NOMO-1 treated with DMSO at 0.1 percent for 48 hours (cell line): ENCODE results near the gene RBM19.
"Not testable (repeated sequence)": the region's sequence is repeated elsewhere in the genome, so short reads cannot be mapped to it uniquely, and the experiment has no call there.

ENCODE experiments used
- DNase-seq: peaks from one replicate; lab custom pipeline; 2025; ENCODE audit not compliant: unreplicated experiment; lab: John Stamatoyannopoulos, UW

Gene RBM19, protein sequence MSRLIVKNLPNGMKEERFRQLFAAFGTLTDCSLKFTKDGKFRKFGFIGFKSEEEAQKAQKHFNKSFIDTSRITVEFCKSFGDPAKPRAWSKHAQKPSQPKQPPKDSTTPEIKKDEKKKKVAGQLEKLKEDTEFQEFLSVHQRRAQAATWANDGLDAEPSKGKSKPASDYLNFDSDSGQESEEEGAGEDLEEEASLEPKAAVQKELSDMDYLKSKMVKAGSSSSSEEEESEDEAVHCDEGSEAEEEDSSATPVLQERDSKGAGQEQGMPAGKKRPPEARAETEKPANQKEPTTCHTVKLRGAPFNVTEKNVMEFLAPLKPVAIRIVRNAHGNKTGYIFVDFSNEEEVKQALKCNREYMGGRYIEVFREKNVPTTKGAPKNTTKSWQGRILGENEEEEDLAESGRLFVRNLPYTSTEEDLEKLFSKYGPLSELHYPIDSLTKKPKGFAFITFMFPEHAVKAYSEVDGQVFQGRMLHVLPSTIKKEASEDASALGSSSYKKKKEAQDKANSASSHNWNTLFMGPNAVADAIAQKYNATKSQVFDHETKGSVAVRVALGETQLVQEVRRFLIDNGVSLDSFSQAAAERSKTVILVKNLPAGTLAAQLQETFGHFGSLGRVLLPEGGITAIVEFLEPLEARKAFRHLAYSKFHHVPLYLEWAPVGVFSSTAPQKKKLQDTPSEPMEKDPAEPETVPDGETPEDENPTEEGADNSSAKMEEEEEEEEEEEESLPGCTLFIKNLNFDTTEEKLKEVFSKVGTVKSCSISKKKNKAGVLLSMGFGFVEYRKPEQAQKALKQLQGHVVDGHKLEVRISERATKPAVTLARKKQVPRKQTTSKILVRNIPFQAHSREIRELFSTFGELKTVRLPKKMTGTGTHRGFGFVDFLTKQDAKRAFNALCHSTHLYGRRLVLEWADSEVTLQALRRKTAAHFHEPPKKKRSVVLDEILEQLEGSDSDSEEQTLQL

DNA sequence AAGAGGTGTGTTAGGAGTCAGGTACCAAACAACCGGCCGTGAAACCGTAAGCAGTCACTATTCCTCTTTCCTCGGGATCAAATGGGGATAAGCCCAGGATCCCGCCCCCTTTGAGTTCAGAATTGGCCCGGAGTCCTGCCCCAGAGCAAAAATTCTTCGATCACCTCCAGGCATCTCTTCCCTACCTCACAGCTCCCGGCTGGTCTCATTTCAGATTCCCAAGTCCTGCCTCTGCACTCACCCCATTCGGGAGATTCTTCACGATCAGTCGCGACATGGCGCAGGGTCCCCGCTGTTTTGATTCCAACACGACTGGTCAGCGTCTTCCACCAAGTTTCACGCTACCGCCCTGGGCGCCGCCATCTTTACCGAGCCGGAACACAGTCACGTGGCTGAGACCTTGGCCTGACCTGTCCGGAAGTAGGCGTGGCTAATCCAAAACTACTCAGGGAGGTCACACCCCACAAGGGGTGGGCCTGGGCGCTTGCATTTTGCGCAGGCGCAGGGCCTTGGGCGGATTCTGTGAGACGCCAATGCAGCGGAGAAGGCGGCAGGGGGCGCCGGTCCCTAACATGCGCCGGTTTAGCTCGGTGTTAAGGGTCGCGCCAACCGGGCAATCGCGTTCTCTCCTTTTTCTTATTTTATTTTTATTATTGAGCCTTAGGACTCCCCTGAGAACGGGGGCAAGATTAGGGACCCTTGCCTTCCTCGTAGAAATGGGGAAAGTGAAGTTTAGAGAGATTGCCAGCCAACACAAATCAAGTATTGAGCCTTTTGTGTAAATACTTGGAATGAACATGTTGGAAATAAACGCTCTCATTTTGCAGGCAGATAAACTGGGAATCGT is at the start of gene RBM19:
TSS of gene RBM19 (minus strand) at position 375 of the 847 bp plus-strand sequence. CDS start at position 277, 98 bp downstream.
- peak; percentile 96 for DNase-seq

DNA sequence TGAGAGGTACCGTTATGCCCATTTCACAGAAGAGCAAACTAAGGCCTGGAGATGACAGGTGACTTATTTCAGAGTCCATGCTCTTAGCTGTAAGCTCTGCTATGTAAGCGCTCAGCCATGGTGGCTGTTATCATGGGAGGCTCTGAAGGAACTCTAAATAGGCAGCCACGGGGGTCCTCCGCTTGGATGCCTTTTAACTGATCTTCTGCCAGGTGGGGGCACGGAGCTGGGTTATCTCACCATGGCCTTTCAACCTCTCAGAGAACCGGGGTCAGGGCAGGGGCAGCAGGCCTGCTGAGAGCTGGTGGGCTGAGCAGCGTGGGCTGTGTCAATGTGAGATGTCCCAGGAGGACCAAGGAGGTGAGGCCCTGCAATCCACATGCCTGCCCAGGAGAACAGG is 49.7 kb upstream of the RBM19 start:
- DNase-seq = no peak

DNA sequence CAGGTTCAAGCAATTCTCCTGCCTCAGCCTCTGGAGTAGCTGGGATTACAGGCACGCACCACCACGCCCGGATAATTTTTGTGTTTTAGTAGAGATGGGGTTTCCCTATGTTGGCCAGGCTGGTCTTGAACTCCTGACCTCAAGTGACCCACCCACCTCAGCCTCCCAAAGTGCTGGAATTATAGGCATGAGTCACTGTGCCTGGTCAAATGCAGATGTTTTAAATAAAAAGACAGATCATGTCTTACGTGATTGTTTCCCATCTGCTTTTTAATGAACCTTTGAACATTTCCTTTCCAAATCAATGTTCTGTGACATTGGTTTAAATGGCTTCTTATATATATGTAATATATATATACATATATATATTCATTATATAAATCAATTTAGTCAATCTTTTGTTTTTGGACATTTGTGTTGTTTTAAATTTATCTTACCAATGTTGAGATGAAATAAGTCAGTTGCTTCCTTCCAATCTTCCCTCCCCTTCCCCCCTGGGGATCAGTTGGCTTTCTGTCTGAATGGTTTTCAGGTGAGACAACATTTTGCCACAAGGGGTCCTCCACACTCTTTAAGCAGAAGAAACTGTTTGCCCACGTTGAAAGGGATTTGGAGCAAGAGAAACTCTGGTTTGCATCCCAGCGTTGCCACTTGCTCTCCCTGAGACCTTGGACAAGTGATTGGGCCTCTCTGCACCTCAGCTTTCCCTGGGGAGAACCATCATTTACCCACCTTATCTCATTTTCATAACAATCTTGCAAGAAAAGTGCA is 47.6 kb upstream of the RBM19 start:
- DNase-seq = peak; percentile 1

DNA sequence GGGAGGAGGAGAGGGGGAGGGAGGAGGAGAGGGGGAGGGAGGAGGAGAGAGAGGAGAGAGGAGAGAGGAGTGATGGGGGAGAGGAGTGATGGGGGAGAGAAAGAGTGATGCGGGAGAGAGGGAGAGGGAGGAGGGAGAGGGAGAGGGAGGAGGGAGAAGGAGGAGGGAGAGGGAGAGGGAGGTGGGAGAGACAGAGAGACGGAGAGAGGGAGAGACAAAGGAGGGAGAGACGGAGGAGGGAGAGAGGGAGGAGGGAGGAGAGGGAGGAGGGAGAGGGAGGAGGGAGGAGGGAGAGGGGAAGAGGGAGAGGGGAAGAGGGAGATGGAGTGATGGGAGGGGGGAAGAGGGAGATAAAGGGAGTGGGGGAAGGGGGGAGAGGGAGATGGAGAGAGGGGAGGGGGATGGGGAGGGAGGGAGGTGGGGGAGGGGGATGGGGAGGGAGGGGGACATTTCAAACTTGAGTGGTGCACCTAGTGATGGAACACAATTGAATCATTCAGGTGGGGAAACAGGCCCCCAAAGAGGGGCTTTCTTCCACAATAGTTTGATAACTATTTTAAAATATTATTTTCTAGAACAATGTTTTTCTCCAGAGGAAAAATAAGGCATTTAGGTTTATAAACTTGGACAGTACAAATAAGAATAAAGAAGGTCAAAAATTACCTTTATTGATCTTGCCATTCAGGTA is 46.8 kb upstream of the RBM19 start:
- DNase-seq = no peak

DNA sequence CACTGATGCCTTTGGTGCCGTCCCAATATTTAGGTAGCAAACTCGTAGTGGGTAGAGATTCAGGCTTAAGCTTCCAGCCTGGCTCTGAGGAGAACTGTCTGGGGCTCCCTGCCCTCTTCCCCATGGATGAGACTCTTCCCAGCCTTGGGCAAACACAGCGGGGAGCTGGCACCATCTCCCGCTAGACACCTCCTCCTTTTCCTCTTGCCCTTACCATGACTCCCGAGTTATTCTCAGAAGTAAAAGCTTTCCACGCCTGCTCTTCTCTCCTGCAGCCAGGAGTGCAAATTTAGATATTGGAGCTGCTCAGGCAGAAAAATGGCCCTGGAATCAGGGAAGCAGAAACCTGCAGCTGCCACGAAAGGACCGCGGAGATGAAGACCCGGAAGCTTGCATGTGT is 45.6 kb upstream of the RBM19 start:
- no peak for DNase-seq

DNA sequence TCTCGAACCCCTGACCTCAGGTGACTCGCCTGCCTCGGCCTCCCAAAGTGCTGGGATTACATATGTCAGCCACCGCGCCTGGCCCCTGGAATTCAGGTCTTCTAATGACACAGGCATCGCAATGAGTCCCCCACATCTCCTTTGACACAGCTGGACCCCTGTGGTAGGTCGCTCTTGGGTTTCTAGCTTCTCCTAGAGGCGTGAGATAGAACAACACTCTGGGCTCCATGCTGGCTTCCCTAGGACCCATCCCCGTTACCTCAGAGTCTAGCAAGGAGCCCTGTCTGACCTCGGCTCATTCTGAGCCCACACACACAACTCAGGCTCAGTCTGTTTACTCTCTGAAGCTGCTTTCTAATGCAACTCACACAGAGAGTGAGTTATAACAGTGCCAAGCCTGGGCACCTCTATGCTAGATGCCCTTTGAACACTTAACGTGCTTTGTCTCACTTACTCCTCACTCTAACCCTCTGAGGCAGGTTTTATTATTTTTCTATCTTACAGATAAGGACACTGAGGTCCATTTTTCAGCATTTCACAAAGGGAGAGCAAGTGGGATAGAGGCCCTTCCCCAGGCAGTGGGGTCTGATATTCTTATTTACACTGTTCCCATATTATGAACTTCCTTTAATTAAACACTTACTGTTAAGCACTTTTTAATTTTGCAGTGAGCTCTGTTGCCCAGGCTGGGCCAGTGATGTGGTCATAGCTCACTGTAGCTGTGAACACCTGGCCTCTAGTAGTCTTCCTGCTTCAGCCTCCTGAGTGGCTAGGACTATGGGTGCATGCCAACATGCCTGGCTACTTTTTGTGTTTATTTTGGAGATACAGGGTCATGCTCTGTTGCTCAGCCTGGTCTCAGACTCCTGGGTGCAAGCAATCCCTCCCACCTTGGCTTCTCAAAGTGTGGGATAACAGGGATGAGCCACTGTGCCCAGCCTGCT is 40.6 kb upstream of the RBM19 start:
- no peak for DNase-seq

DNA sequence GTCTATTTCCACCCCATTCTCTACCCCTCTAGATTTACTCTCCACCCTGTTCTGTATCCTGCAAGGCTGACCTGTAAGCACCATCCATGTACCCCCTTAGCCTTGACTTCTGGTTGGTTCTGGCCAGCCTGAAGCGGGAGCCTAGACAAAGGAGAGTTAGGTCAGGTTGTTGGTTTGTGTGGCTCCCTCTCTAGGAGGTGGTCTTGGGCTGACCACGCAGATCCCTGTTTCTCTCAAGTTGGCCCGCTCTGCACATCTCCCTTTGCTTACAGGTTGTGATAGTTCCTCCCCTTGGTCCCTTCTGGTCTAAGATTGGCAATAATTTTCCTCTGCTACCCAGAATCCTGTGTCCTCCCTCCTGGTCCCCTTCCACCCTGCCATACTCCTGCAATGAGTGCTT is 38.3 kb upstream of the RBM19 start:
- DNase-seq = no peak

DNA sequence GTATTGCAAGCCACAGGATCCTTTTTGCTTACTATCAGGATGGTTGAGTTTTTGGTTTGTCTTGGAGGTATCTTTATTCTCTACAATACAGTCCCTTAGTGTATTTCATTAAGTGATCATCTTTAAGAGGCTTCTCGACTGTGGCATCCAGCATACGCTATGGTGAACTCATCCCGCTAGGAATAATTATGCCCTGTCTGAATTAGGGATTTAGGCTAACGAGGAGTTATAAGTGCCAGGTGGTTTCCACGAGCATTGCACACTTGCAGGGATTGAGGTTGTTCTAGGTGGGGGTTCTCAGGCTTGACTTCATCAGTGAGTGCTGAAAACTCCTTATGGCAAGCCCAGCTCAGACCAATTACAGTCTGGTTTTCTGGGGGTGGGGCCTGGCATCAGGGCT is 37.2 kb upstream of the RBM19 start:
- DNase-seq = no peak

DNA sequence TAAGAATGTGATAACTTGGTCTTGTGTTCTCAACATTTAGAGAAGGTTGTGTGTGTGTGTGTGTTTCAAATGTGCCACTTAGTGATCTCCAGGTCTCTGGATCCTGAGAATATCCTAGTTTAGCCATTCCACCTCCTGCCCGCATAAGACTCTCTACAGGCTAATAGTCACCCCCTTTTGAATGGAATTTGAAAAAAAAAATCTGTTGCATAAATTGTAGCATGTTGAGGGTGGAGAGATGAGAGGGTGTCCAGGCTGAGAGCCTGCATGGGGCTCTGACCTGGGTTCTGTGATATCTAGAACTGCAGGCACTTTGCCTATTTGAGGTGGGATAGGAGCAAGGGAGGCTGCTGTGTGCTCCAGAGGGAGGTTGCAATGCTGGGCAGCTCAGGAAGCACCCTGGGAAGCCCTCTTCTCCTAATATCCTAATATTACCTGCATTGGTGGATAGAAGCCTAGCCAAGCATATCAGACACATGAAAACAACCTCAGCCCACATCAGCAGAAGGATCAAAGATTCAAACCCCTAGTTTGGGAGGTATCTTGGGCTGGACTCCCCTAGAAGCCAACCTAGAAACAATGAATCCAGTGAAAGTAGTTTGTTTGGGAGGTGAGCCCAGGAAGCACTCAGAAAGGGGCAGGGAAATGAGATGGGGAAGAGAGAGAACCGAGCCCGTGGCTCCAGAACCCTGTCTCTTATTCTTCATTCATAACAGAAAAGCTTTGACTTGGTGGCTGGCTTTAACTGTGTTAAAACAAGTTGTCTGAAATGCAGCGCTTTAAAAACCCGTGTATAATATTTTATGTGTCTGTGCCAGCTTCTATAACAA is 35.6 kb upstream of the RBM19 start:
- no peak for DNase-seq

DNA sequence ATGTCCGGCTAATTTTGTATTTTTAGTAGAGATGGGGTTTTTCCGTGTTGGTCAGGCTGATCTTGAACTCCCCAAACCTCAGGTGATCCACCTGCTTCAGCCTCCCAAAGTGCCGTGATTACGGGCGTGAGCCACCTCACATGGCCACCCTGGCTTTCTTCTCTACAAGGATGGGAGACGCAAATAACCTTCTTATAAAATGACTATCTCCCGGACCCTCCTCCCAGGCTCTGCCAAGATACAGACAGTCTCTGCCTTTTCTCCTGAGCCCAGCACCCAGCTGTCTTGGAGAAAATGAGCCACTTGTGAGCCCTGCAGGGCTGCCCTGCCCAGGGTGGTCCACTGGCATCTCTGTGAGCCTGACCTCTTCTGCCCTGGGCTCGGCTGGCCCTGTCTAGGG is 34.7 kb upstream of the RBM19 start:
- DNase-seq = no peak

DNA sequence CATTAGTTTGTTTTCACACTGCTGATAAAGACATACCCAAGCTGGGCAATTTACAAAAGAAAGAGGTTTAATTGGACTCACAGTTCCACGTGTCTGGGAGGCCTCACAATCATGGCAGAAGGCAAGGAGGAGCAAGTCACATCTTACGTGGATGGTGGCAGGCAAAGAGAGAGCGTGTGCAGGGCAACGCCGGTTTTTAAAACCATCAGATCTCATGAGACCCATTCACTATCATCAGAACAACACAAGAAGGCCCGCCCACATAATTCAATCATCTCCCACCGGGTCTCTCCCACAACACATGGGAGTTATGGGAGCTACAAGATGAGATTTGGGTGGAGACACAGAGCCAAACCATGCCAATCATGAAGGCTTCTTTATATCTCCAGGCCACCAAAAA is 34.1 kb upstream of the RBM19 start:
- DNase-seq = not testable (repeated sequence)

DNA sequence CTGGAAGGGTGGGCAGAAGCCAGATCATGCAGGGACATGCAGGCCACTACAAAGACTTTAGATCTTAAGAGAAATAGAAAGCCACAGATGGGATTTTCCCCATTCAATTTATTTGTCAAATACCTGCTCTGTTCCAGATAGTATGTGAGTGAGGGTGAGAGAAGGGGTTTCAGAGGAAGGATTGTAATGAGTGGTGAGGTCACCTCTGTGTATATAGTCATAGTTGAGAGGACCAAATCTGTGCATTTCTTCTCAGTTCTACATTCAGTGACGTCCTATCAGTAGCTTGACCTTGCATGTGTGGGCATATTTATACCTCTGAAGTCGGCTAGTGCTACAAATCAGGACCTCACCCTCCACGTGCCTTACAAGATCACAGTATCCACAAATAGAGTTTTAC is 31.2 kb upstream of the RBM19 start:
- no peak for DNase-seq

DNA sequence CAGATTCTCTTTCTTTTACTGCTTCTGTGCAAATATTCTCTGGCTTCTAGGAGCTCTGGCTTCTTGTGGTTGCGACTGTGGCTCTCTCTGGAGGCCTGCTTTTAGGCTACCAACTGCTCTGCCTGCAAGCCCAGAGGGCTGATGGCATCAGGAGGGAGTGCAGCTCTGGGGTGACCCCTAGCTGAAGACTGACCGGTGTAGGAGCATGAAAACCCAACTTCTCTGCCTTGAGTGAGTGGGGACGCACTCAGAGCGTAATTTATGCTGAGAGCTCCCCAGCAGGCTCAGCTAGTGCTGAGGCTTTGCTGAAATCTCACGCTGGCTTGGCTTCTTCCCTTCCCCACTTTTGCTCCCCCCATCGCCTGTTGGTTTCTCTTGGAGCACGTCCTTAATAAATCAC is 29.9 kb upstream of the RBM19 start:
- no peak for DNase-seq

DNA sequence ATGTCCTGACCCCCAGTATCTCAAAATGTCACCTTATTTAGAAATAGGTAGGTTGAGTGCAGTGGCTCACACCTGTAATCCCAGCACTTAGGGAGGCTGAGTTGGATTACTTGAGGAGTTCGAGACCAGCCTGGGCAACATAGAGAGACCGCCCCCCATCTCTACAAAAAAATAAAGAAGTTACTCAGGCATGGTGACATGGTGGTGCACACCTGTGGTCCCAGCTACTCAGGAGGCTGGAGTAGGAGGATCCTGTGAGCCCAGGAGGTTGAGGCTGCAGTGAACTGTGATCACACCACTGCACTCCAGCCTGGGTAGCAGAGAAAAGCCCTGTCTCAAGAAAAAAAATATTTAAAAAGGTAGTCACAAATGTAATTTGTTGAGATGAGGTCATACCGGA is 27.9 kb upstream of the RBM19 start:
- DNase-seq = no peak

DNA sequence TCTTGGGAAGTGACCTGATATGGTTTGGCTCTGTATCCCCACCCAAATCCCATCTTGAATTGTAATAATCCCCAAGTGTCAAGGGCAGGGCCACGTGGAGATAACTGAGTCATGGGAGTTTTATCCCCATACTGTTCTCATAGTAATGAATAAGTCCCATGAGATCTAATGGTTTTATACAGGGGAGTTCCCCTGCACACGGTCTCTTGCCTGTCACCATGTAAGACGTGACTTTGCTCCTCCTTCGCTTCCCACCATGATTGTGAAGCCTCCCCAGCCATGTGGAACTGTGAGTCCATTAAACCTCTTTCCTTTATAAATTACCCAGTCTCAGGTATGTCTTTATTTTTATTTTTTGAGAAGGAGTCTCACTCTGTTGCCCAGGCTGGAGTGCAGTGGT is 26.6 kb upstream of the RBM19 start:
- not testable (repeated sequence) for DNase-seq

DNA sequence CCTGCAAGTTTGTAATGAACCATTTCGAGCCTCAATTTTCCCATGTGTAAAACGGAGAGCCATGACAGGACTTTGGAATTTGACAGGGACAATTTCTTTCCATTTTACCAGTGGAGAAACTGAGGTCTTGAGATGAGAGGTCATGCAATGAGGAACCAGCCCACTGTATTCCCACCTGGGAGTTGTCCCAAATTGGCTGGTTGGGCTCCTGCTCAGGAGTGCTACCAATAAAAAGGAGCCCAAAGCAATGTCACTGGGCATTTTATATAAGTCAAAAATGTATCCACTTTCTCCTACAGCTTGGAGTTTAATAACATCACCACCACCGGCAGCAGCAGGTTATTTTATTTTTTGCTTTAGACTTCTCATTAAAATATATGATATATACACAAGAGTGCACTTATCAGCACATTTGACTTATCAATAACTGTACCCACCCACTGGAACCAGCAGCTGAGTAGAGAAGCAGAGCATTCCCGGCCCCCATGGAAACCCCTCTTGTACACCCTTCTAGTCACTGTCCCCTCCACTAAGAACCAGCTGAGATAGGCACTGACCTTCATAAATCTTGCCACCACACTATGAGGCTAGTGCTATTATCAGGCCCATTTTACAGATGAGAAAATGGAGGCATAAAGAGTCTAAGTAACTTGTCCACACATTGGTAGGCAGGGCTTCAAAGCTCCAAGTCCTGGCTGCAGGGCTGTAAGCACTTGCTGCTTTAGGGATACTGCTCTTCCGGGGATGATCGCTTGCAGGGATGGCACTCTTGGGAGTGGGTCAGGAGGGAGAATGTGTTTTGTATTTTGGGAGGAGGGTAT is 25.3 kb upstream of the RBM19 start:
- DNase-seq = no peak
